GM04503 (cell line): Measurements from ENCODE around the gene ATP8B3.
"Not testable (repeated sequence)": the region's sequence is repeated elsewhere in the genome, so short reads cannot be mapped to it uniquely, and the experiment has no call there.

Experiments
- DNase-seq: peaks from one replicate; pipeline ENCODE4 v3.0.0-alpha.2; 2012; ENCODE audit warnings: low read depth

ATP8B3 gene

DNA sequence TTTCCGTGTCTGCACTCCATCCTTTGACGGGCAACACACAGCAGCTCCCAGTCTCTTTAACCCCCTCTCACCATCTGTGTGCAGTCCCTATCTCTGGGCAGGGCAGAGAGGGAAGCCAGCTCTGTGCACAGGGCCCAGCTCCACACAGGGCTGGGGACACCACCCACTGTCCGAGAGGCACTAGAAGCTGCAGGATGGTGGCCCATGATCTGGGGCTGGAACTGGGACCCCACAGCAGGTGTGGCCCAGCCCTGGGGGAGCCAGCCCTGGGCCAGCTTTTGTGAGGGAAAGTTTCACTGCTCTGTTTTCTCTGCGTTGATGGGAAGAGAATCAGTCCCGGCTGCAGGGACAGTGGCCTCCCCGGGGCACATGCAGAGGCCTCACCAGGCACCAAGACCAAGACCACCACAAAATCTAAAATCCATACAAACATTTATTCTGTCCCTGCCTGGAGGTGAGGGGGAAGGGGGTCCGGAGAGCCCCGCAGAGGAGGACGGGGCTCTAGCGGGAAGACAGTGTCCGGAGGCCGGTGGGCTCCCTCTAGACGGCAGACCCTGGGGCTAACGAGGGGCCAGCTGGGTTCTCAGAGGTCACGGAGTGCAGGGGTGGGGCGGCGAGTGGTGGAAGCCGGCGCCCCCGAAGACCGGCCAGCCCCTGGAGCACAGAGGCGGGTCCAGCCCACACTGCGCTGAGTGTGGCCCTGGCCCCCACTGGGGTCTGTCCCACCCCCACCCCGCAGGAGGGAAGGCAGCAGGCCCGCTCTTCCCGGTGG, 2.9 kb upstream of the ATP8B3 start:
- no peak for DNase-seq

DNA sequence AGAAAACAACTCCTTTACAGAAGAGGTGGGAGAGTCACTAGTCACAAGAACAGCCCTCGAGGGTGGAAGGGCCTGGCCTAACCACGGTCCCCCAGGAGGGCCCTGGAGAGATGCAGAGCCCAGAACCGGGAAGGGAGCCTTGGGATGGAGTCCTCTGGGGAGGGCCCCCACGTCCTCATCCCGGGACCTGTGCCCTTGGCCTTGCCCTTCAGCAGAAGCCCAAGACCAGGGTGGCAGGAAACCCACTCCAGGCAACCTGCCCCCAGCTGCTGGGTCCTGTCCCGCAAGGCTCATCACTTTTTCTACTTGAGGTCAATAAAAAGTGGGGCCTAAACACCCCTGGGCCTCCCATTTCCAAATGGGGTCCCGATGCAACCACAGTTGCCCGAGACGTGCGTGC, 2.3 kb upstream of the ATP8B3 start:
- no peak for DNase-seq

DNA sequence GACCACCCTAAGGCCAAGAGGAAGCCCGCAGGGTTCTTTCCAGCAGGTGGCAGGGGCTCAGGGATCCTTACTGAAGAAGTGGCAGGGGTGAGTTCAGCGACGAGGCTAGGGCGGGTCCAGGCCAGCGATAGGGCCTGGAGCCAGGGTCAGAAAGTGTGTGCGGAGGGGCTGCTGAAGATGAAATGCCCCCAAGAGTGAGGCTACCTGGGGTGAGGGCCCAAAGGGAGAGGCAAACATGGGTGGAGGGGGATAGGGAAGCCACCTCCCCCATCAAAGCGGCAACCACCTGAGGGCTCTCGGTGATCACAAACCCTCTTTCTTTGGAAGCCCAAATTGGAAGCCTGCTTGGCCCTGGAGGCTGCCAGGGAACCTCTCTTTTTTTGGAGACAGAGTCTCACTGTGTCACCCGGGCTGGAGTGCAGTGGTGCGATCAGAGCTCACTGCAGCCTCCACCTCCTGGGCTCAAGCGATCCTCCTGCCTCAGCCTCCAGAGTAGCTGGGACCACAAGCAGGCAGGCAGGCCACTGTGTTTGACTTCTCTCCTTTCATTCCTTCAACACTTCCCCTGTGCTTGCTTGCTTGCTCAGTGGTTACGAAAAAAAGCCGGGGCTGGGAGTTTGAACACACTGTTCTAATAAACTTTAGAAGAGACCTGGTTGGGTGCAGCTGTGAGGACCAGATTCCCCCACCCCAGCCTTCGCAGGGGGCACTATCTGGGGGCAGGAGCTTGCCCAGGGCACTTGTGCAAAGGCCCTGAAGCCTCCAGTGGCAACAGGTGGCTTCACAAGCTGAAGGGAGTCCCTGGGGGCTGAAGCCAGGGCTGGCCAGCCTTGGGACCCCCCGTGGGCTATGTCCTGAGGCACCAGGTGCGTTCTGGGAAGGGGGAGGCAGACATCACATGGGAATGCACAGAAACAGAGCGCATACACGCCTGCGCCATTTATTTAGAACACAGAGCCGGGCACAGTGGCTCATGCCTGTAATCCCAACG, 1.4 kb upstream of the ATP8B3 start:
- DNase-seq = no peak

- DNase-seq = peak; percentile 55
These were observed 533 bp upstream of the ATP8B3 start for GRCh38 chr19:1812426-1813191.

DNA sequence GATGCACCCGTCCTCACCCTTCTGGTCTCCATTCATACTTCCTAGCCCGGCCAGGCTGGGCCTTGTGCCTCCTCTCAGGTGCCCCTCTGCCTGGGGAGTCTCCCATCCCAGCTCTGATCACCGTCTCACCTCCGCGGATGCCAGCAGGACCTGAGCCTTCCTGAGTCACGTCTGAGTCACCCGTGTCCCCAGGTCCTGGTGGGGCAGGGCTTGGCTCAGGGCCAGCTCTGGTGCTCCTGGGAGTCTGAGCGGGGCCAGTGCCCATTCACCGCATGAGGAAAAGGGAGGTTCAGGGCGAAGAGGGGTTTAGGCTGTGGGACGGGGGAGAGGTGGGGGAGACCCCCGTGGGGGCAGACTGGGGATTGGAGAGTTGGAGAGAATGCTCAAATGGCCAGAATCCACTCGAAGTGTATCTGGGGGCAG, 593 bp downstream of the ATP8B3 start:
- peak; percentile 8 for DNase-seq

DNA sequence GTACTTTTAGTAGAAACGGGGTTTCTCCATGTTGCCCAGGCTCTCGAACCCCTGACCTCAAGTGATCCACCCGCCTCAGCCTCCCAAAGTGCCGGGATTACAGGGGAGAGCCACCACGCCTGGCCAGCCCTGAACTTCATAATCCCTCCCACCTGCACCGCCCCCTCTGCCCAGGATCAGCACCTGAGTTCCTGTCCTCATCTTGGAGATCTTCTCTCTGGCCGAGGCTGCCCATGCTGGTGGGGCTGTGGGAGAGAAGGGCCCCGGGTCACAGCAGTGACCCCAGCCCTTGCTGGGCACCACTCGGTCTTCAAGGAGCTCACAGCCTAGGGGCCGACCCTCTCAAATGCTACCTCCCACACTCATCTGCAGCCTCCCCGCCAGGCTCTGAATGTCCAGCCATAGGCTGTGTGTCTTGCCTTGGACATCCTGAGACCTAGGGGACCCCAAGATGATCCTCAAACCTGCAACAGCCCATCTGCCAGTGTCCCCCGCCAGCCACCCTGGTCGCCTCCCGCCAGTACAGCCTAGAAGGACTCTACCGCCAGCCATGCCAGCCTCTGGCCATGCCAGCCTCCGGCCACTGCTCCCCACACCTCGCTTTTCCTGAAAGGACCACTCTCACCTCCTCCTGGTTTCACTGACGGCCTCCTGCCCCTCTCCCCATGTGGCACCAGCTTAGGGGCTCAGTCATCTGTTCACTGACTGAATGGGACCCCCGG, 1.5 kb downstream of the ATP8B3 start:
- DNase-seq = no peak

DNA sequence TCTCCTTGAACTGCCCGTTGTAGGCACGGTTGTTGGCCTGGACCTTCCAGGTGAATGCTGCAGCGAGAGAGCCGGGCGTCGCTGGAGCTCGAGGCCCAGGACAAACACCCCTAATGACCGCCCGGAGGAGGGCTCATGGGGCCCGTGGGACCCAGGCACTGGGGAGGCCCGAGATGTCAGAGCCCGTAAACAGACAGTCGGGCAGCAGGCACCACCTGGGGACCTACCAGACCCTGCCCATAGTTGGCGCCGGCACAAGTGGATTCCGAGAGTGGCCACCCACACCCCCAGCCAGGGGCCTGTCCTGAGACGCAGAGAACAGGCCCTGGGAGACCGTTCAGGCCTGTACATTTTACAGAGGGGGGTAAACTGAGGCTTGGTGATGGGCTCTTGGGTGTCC, 2.4 kb downstream of the ATP8B3 start:
- no peak for DNase-seq

GRCh38 chr19:1808395-1808731, 3.7 kb downstream of the ATP8B3 start:
- DNase-seq = no peak

DNA sequence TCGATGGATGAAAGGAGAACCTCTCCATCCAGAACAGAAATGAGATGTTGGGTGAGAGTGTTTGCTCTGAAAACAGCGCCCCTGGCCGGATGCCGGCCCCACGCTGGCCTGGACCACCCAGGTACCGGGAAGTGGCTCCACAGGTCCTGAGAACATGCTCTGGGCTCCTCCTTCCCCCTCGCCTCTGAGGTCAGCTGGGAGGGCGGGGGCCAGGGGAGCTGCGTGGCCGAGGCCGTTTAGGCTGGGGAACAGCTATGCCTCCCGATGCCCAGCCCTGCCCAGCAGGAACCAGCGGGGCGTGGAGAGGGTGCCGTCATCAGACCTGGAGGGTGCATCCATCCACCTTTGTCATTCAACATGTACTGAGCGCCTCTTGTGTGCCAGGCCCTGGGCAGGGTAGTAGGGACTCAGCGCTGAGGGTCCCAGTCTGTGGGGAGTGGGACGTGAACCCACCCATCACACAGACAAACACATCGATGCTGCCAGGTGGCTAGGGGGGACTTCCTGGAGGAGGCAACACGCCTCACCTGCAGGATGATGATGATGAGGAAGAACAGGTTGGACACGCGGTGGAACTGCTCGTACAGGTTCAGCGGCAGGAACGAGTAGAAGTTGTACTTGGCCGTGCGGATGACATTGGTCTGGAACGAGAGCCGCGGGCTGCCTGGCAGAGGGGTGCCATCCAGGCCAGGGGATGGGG, 4.2 kb downstream of the ATP8B3 start:
- no peak for DNase-seq

- DNase-seq = no peak
These were observed 4.9 kb downstream of the ATP8B3 start for GRCh38 chr19:1807030-1807694.

DNA sequence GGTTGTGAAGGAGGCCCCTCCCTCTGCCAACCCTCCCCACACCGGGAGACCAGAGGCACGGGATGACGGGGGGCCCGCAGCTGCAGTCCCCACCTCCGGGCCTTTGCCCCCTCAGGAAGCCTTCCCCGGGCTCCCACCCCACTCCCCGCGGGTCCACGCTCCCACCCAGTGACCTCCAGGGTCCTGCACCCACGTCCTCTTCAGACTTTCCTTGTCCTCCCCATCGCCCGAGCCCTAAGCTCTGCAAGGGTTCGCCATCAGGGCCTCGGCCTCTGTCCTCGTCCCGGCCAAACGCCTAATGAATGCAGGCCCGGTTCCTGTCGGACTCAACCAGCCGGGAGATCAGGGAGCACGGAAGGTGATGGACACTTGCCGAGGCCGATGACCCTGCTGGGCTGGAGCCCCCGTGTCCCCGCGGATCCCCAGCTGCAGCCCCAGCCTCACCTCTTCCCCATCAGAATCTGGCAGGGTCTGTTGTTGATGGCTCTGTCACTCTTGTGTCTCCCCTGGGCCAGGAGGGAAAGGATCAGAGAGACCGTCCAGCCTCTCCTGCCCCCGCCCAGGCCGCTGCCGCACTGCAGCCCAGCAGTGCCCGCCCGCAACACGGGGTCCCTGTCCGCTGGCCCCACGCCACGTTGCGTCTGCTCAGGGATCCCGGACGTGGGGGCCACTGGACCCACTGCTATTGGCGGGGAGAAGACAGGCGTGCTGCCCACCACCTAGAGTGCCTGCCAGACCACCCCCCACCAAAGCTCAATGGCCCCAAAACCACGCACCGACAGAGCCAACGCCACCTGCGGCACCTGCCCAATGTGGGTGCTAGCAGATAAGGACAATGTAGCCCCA, 5.7 kb downstream of the ATP8B3 start:
- DNase-seq = no peak

- no peak for DNase-seq
These were observed 6.5 kb downstream of the ATP8B3 start for GRCh38 chr19:1805401-1806183.

- DNase-seq = no peak
These were observed 7.2 kb downstream of the ATP8B3 start for GRCh38 chr19:1804858-1805257.

DNA sequence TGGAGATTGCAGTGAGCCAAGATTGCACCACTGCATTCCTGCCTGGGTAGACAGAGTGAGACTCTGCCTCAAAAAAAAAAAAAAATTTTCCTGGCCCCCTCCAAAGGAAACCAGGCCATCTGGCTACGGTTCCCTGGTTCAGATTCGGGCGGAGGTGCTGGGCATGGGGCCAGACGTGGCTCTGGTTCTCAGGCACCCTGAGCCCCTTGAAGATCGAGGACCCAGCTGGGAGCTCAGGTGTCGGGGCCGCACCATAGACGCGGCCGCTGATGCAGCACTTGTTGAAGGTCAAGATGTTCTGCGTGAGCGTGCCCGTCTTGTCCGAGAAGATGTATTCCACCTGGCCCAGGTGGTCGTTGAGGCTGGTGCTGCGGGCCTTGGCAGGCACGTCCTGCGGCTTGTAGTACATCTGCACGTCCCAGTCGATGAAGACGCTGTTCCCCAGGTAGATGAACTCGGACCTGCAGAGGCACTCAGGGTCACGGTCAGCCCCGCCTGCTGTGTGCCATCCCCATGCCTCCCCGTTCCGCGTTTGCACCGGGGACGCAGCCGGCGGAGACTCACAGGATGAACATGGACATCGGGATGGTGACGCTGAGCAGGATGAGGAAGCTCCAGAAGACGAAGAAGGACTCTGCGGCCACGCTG, 12.3 kb downstream of the ATP8B3 start:
- no peak for DNase-seq

DNA sequence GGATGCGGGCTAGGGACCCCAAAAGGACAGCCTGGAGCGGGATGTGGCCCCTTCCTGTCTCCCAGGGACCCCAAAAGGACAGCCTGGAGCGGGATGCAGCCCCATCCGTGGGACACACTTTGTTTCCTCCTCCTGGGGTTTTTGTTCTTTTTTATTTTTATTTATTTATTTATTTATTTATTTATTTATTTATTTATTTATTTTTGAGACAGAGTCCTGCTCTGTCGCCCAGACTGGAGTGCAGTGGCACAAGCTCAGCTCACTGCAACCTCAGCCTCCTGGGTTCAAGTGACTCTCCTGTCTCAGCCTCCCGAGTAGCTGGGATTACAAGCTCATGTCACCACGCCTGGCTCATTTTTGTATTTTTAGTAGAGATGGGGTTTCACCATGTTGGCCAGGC, 14.8 kb downstream of the ATP8B3 start:
- not testable (repeated sequence) for DNase-seq

GRCh38 chr19:1796395-1797142, 15.5 kb downstream of the ATP8B3 start:
- DNase-seq = no peak

DNA sequence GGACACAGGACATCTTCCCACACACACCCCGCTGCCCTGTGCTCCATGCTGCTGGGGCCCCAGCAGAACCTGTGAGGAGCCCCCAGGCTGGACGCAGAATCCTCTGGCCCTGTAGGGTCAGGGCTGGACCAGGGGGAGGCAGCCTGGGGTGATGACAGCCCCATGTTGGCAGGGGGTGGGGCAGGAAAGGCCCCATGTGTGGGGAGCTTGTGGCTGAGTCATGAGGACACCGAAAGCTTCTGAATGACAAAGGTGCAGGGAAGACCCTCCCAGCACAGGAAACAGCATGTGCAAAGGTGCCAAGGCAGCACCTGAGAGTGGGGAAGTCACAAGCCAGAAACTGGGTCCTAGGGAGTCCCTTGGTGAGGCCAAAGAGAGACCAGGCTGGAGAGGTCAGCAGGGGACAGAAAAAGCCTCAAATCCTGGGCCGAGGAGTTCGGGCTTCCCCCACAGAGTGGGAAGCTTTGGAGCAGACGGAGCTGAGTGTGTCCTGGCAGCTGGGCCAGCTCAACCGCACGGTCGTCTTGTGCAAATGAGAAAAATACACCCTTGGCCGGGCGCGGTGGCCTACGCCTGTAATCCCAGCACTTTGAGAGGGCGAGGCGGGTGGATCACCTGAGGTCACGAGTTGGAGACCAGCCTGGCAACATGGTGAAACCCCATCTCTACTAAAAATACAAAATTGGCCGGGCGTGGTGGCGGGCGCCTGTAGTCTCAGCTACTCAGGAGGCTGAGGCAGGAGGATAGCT, 17.5 kb downstream of the ATP8B3 start:
- no peak for DNase-seq
